Activated CD8-positive, alpha-beta memory T cell treated with anti-CD3 and anti-CD28 coated beads for 48 hours (primary cell): Measurements from ENCODE around the gene CAND1.
"Not testable (repeated sequence)": the region's sequence is repeated elsewhere in the genome, so short reads cannot be mapped to it uniquely, and the experiment has no call there.

Experiments
- DNase-seq, 3 experiments: peaks; one replicate each; pipeline ENCODE4 v3.0.0-alpha.2; 2020; ENCODE audit warnings: low read depth in 2 of 3, low spot score in 2 of 3

Gene CAND1

DNA sequence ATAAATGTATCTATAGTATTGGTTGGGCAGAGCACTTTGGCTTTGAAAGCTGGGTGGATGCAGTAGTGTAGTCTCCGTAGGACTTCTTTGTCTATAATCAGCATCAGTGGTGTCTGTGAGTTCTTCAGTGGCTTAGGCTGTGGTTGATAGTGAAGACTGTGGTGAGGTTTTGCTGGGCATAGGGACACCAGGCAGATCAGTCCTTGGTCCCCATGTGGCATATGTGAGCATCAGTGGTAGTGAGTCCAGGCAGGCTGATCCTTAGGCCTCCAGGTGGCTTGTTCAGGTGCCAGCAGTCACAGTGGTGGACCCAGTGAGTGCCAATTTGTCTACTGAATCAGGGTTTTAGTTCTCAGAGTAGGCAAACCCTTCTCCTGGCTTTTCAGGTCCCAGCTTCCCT lies 70.4 kb downstream of the CAND1 start:
- no peak for DNase-seq

DNA sequence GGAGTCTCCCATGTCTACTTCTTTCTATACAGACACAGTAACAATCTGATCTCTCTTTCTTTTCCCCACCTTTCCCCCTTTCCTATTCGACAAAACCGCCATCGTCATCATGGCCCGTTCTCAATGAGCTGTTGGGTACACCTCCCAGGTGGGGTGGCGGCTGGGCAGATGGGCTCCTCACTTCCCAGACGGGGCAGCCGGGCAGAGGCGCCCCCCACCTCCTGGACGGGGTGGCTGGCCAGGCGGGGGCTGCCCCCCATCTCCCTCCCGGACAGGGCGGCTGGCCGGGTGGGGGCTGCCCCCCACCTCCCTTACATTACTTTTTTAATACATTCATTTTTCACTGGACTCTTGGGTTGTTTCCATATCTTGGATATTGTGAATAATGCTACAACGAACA lies 71.9 kb downstream of the CAND1 start:
- not testable (repeated sequence) for DNase-seq

DNA sequence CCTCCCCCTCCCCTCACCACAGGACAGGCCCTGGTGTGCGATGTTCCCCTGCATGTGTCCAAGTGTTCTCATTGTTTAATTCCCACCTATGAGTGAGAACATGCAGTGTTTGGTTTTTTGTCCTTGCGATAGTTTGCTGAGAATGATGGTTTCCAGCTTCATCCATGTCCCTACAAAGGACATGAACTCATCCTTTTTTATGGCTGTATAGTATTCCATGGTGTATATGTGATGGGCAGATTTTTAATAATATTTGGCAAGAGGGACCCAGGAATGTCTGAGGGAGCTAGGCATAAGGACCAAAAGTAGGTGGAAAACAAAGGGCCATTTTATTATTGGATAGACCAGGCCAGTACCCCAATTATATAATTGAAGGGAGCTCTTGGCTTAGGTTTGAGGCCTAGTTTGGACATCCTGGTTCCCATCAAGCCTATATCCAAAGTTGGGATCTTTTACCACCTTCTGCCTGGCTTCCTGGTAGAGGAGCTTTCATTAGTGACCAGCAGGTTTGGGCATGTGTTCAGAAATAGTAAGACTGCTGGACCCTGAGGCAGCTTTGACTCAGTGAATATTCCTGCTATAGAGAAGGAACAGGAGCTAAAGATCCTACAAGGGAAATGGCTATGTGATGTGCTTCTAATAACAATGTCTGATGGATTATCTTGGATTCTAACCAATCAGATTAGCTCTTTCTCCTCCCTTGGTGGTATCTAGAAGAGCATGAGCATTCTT lies 76.0 kb downstream of the CAND1 start:
- DNase-seq: no peak

DNA sequence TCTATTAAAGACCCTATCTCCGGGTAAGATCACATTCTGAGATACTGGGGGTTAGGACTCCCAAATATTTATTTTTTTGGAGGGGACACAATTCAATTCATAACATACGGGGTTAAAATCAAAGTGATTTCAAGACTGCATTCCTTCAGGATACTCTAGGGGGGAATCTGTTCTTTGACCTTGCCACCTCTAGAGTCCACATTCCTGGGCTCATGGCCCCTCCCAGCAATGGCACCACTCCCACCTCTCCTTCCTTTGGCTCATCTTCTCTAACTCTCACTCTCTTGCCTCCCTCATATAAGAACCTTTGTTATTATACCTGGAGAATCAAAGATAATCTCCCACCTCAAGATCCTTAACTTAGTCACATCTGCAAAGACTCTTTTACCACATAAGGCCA lies 79.5 kb downstream of the CAND1 start:
- no peak for DNase-seq

DNA sequence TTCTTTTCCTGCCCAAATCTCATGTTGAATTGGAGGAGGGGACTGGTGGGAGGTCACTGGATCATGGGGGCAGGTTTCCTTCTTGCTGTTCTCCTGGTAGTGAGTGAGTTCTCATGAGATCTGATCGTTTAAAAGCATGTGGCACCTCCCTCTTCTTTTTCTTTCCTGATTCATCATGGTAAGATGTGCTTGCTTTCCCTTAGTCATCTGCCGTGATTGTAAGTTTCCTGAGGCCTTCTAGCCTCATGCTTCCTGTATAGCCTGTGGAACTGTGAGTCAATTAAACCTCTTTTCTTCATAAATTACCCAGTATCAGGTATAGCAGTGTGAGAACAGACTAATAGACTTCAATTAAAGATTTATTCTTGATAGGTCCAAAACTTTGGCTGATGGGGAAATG lies 83.5 kb downstream of the CAND1 start:
- no peak for DNase-seq

DNA sequence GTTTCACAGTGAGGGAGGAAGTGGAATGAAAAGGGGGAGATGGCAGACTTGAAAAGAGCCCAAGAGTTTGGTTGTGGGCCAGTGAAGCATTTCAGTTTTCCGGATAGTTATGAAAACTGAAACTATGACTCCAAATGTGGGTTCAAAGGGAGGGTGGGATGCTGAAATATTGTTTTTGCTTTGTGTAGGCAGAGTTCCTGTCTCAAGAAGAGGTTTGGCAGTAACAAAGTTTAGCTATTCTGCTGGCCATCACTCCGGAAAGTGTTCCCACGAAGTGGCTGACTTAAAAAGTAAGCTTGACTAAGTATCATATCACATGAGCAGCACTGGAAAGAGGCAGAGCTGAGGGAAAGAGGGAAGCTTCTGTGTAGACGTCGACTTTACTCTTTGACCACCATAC lies 85.2 kb downstream of the CAND1 start:
- no peak for DNase-seq

DNA sequence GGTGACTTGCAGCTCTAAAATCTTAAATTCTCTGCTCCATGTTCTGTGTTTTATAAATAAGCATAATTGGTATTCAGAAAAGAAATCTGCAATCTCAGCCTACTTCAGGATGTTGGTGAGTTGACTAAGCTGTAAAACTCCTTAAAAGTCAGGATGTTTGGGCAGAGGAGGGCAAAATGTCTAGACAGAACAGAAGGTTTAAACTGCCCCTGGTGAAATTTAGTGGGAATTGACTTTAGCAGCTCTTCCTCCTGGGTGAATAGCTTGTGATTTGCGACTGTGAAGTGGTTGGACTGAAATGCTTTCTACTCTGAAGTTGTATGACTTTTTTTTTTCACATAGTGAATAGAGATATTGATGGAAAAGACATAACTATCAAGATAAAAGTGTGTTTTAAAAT lies 85.8 kb downstream of the CAND1 start:
- no peak for DNase-seq

DNA sequence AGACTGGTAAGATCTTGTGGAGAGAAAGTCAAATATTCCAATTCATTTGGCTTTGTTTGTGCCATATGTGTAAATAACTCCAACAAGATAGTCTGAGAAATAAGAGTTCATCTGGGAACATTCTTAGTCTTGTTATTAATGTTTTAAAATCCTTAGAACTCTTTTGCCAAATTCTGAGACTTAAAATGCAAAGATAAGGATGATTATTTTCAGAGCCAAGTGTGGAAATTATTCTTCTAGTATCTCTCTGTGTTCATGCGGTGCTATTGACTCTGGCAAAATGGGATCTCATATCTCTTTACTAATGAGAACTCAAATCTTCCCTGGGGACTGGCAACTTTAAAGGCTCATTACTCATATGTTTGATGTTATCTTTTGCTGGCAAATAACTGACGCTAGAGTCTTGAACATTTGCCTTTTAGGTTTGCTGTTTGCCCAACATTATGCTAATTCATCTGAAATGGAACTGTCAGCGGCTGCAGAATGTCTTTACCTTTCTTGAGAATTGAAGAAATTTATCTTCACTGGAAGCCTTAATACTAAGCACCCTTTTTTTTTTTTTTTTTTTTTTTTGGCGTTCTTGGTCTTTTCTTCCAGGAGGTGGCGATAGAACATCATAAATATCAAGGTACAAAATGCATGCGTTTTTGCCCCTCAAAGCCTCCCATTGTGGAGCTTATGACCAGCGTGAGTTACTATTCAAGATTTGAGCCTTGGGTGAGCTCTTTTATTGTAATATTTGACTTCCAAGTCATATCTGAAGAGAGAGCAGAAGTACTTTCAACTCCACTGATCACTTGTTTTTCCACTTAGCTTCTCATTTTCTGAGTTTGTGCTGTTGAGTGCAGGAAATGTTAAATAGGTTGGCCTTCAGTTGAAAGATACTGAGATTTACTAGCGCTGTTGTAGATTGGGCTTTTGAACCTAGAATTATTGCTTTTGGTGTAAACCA lies 86.5 kb downstream of the CAND1 start:
- DNase-seq: no peak

DNA sequence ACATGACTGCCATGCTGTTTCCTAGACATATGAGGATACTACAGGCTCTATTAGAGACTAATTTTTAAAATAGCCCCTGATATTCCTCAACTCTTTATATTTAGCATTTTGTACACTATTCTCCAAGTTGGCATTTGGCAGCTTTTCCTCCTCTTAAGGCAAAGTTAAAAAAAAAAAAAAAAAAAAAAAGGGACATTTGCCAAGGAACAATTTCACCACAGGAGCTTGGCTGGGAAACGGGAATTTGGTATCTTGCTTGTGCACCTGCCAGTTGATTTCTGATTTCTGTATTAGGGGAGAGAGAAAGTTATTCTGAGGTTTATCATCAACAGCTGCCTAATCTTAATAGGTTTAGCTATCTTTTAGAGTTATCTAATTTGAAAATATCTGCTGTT lies 87.2 kb downstream of the CAND1 start:
- no peak for DNase-seq

DNA sequence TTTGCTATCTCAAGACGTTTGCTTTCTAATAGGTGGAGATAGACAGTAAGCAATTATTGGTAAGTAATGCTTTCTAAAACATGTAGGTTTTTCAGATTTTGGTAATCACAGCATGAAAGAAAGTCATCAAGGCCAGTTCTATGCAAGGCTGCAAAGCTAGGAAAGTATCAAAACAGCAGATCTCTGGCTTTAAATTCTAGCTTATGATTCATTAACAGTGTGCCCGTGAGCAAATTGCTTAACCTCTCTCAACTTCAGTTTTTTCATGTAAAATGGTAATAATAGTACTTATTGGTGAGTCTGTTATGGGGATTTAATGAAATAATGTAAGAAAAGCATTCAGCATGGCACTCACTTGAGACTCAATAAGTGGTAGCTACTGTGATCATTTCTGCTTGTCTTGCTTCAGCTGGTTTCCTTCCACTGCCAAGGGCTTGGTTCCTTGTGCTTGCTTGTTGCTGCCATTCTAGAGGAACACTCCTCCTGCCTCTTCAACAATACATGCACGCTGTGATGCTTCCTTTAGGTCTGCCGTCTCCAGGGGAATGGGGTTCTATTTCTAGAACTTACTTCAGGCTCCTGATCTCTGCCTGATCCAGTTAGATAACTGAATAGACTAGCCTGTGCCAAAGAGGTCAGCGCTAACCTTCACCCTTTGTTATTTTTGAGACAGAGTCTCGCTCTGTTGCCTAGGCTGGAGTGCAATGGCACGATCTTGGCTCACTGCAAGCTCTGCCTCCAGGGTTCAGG lies 88.4 kb downstream of the CAND1 start:
- no peak for DNase-seq

DNA sequence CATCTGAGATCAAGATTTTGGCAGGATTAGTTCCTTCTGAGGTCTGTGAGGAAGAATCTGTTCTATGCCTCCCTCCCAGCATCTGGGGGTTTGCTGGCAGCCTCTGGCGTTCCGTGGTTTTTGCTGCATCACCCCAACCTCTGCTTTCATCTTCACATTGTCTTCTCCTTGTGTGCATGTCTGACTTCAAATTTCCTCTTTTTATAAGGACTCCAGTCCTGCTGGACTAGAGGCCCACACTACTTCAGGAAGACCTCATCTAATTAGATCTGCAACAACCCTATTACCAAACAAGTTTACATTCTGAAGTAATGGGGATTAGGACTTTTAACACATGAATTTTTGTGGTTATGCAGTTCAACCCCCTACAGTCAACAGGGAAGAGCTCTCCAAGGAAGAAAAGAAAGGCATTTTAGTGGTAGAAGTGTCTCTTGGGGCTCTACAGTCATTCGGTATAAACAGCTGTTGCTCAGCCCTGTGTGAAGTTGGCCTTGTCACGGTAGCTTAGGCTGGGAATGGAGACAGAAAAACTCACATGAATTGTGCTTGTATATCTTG lies 89.7 kb downstream of the CAND1 start:
- no peak for DNase-seq

DNA sequence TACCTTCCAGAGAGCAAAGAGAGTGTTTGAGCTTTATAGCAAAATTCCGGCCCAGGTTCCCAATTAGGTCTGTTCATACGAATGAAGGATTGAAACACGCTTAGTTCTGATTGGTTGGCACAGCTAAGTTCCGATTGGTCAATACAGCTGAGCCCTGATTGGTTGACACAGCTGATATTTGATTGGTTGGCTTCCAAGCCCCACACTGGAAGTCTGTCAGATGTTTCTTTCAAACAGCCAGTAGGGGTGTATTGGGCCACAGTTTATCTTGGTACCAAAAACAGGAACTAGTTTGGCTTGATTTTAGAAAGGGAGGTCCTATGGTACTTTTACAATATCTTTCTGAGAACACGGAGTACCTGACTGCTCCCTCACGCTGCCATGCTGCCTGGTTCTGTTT lies 93.4 kb downstream of the CAND1 start:
- DNase-seq: no peak

DNA sequence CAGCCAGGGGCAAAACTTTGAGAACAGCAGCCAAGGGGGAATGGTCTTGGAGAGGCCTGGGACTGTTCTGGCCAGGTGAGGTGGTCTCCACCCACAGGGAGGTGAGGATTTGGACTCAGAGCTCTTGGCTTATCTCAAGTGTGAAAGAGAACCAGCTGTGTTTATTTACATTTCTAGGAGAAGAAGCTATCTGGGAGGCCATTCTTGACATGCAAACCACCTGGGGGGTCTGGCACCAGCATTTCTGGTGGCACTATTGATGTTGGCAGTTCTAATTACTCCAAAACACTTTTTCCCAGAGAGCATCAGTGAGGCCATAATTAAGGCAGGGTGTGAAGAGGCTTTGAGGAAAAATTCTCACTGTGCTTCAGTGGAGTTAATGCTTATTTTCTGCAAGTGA lies 95.1 kb downstream of the CAND1 start:
- no peak for DNase-seq

DNA sequence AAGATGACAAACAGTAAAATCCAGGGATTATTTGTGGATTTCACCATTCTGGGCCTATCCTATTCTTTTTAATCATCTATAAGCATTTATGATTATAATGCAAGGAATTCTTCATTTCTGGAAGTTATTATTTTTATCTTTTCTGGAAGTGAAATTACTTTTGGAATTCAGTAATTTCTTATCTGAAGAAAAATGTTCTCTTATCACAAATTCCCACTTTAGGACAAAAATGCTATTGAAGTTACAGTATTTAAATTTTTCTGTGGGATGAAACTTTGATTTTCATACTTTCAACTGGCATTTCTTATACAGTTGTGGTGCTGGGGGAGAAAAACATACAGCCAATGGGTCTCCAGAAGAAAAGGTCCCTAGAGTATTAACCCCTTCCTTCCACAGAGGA lies 96.0 kb downstream of the CAND1 start:
- DNase-seq: no peak

DNA sequence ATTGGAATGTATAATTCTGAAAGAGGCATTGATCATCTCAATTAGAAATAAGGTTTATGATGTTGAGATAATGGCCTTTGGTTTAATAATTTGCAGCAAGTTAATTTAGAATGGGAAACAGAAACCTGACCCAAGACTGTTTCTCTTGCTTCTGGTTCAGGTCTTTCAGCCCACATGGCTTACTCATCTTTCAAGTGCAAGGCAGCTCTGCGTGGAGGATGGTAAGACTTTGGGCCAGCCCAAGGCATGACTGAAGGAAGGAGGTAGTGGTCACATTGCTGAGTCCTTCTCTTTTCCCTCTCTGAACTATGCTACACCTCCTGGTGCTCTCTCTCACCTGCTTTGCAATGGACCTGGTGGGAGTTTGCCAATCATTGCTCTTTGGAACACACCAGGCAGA lies 98.7 kb downstream of the CAND1 start:
- DNase-seq: no peak
